ENCODE results near the gene GALNT9.
"Not testable (repeated sequence)": the region's sequence is repeated elsewhere in the genome, so short reads cannot be mapped to it uniquely, and the experiment has no call there.

Gene GALNT9

DNA sequence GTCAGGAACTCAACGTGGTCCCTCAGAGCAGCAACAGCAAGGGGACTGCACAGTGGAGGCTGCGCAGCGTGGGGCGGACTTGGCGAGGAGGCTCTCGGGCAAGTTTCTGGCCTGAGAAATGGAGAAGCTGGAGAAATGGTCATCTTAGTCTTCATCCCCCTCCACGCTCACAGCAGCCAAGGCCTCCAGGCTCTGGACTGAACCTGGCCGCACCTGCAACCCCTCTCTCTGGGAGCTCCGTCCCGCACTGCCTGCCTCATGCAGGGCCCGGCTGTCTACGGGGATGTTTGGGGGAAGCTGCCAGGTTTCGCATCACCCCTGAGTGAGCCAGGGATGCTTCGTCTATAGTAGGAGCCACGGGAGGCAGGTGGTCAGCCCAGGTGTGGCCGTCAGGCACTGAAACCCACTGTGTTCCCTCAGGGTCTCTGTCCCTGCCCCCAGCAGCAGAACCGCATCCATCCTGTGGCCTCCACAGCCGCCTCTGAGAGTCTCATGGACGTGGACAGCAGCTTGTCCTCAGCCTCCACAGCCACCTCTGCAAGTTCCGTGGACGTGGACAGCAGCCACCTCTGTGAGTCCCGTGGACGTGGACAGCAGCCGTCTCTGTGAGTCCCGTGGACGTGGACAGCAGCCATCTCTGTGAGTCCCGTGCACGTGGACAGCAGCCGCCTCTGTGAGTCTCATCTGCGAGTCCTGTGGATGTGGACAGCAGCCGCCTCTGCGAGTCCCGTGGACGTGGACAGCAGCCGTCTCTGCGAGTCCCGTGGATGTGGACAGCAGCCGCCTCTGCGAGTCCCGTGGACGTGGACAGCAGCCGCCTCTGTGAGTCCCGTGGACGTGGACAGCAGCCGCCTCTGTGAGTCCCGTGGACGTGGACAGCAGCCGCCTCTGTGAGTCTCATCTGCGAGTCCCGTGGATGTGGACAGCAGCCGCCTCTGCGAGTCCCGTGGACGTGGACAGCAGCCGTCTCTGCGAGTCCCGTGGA, 29.1 kb upstream of the GALNT9 start:
- in situ Hi-C loops (cut with HindIII; ENCODE audit: low sequenced_read_pairs) = not testable (repeated sequence)

- in situ Hi-C loops (cut with HindIII; ENCODE audit: low sequenced_read_pairs) = no loop called here
Observed at GRCh38 chr12:132357623-132358186, 28.3 kb upstream of the GALNT9 start.

DNA sequence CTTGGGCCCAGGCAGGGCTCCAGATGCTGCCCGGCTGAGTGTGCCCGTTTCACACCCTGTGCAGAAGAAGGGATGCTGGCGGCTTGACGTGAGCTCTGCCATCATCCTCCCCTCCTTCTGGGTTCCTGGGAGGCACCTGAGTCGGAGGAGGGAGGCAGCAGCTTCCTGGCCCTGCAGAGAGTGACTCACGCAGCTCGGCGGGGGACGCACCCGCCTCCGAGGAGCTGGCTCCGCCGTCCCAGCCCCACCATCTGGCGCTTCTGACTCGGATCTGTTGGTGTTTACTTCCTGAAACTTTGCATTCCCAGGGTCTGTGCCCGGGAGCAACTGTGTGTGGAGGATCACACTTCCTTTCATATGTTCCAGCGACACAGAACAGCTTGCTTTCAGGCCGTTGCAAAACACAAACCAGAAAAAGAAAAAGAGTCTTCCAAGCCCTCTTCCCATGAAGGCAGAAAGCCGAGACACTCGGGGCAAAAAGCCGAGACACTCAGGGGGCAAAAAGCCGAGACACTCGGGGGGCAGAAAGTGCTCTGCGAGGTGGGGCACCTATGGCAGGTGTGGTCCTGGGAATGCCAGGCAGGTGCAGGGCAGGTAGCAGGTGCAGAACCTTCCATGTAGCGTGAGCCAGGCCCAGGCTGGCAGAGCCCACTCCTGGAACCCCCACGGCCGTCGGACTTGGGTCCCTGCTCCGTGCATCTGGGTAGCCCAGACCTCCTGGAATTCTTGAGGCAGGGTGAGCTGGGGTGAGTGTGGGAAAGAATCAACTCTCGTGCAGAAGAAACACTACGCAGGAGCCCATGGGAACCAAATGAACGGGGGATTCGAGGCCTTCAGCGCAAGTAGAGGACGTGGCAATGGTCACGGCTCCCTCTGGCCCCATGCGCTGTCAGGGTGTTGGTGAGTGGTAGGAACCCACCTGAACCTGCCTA, 27.6 kb upstream of the GALNT9 start:
- in situ Hi-C loops (cut with HindIII; ENCODE audit: low sequenced_read_pairs) = no loop called here

DNA sequence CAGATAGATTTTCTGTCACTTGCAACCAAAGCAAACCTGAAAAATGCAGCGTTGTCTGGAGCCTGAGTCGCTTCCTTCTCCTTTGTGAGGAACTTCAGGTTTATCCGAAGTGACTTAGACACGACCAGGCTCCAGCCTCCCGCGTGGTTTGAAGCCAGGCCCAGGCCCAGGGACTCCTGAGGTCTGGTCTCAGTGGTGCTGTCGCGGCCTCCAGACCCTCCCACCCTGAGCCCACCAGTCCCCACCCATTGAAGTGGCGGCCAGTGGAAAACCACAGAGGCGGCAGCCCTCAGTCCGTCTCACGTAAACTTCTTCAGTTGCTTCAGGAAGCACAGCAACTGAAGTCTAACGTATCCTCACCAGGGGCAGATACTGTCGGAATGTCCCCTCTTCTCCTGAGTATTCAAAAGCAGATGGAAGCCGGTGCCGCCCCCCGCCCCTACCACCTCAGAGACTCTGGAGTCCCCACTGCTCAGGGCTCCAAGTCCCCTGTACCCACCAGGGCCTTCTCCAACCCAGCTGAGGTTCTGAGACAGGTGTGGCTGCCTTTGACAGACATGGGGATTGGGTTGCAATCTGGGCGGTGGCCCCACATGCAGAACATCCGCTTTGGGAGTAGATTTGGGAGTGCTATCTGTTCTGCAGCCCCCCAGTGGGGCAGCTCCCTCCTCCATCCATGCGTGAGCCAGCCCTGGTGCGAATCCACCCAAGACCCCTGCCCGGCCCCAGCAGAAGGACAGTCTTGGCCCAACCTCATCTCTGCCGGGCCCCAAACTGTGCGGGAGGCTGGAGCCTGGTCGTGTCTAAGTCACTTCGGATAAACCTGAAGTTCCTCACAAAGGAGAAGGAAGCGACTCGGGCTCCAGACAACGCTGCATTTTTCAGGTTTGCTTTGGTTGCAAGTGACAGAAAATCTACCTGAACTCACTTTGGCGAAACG, 26.6 kb upstream of the GALNT9 start:
- in situ Hi-C loops (cut with HindIII; ENCODE audit: low sequenced_read_pairs) = no loop called here

DNA sequence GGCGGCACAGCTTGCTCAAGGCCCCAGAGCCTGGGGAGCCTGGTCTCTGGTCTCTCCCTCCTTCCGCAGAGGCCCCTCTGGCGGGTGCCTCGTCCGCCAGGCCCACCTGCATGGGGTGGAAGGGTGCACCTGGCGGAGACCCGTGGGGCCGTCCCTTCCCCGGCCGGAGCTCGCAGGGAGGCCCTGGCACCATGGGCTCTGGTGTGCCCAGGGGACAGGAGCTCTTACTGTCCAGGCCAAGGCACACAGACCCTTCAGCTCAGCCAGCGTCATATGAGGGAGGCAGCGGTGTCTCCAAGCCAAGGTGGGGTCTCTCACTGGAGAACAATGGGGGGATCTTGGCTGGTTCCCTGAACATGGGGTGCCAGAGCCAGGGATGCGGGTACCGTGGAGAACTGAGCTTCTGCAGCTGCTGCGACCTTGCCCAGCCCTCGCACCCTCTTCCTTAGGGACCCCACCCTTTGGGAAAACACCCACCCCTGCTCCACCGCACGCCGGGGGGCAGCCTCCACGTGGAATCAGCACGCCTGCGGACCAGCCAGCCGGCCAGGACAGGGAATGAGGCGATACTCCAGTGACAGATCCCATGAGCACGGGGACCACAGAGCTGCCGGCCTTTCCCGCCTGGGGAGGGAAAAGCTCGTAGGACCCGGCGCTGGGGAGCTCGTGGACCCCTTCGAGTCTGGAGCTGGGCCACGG, 25.7 kb upstream of the GALNT9 start:
- in situ Hi-C loops (cut with HindIII; ENCODE audit: low sequenced_read_pairs) = no loop called here

DNA sequence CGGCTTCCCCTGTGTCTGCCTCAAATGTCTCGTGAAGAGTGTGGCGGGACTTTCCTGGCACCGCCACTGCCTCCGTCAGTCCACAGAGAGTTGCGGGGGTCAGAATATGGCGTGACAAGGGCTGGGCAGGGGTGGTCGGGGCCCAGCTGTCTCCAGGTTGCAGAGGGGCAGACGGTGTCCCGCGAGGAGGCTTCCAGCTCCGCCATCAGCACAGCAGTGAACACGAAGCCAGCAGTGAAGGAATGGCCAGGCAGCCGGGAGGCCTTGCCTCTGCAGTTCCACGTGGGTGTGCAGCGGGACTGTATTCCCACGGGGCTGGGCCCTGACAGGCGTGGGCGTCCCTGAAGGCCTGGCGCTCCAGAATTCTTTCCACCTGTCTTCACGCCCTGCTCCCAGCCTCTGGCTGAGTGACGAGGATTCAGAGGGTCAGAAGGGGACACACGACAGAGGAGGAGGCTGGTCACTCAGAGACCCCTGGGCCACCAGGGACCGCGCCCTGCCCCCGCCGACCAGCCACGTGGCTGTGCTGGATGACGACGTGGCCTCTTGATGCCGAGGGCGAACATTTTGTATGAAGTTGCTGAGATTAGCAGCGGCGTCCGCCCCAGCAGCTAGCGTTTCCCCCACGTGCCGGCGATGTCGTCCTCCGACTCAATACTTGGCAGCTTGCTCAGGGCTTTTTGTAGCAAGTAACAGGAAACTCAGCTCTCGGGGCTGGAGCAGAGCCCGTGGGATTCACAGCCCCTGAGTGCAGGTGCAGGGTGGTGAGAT, 25.0 kb upstream of the GALNT9 start:
- in situ Hi-C loops (cut with HindIII; ENCODE audit: low sequenced_read_pairs) = no loop called here

GRCh38 chr12:132353811-132354210, 24.4 kb upstream of the GALNT9 start:
- in situ Hi-C loops (cut with HindIII; ENCODE audit: low sequenced_read_pairs) = no loop called here

GRCh38 chr12:132352896-132353800, 23.8 kb upstream of the GALNT9 start:
- in situ Hi-C loops (cut with HindIII; ENCODE audit: low sequenced_read_pairs) = no loop called here

DNA sequence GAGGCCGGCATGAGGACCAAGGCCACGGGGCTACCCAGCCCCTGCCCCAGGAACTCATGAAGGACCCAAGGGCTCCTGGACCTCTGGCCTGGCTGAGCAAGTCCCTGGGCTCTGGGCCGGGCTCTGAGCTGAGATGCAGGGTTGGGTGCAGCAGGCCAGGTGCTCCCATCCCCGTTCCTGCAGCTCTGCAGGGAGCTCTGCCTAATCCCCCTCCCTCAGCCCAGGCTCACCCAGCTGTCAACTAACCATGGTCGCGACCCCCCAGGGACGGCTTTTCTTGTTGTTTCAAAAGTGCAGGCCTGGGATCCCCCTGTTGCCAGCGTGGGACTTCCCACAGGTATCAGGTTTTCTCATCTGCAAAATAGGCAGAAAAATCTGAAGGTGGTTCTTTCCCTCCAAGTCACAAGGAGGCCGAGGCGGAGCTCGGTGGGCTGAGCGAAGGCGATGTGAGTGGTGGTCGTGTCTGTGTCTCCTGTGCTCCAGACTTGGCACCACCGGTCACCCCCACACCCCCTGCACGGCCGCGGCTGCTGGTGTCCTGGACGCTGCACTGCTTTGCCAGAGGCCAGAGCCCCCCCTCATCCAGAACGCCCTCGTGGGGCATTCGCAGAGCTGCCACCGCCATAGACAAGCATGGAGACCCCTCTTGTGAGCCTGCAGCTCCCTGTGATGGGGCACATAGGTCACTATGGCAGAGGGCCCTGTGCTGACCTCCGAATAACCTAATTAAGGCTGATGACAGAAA, 22.5 kb upstream of the GALNT9 start:
- in situ Hi-C loops (cut with HindIII; ENCODE audit: low sequenced_read_pairs) = no loop called here

GRCh38 chr12:132349501-132350131, 20.2 kb upstream of the GALNT9 start:
- in situ Hi-C loops (cut with HindIII; ENCODE audit: low sequenced_read_pairs) = no loop called here

- in situ Hi-C loops (cut with HindIII; ENCODE audit: low sequenced_read_pairs) = no loop called here
Observed at GRCh38 chr12:132348176-132348575, 18.8 kb upstream of the GALNT9 start.

DNA sequence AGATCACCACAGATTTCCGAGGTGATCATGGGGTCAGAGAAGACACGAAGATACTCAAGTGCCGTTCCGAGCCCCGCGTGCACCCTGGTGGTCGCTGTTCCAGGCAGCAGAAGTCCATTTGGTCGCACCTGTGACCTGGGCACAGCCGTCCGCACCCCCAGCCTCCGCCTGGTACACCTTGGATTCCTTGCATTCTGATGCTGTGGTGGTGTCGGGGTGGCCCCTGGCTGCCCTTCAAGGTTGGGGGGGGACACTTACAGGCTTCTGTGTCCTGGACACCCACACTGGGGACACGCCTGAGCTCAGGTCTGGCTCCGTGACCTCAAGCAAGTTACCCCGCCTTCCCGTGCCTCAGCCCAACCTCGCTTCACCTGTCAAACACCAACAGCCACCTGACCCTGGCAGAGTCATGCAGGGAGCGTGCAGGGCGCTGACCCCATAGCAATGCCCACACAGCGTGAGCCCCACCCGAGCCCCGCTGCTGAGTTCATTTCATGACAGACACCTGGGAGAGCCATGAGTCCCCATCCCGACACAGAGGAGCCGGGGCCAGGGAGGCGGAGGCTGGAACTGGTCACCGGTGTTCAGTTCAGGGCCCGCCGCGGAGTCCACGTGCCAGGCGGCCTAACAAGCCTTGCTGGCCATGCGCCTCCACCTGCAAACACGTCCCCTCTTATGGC, 17.9 kb upstream of the GALNT9 start:
- in situ Hi-C loops (cut with HindIII; ENCODE audit: low sequenced_read_pairs) = no loop called here

- in situ Hi-C loops (cut with HindIII; ENCODE audit: low sequenced_read_pairs) = no loop called here
Observed at GRCh38 chr12:132346471-132347175, 17.2 kb upstream of the GALNT9 start.

GRCh38 chr12:132345561-132346200, 16.3 kb upstream of the GALNT9 start:
- in situ Hi-C loops (cut with HindIII; ENCODE audit: low sequenced_read_pairs) = no loop called here

DNA sequence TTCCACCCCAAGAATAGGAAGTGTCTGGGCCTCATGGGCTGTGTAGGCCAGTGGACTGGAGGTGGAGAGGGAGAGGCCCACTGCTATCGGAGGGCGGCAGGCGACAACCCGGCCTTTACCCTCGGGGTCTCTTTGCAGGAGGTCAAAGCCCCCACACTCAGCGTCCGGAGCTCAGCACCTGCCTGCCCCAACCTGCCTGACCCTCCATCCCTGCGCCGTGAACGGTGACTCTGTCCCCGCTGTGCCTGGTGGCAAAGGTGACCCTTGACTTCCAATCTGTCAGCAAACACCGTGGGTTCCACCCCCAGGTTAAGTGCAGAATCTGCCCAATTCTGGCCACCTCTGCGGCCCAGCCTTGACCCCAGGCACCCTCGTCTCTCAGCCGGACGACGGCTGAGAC, 15.7 kb upstream of the GALNT9 start:
- in situ Hi-C loops (cut with HindIII; ENCODE audit: low sequenced_read_pairs) = no loop called here

Measured in DLD1 (cell line).